ENCODE measurements around the gene ANKMY2. TPM values are rescaled to one million over a fixed set of nuclear protein-coding genes. Genes with fewer than 3 reads are reported as not detected.

The ANKMY2 gene
- total and polyA plus RNA-seq, 2 donors from 2014 or later, result 19.3 to 21.9 TPM

GRCh38 chr7:16589881-16590280 lies 55.7 kb downstream of the ANKMY2 start:
- no peak for FAIRE-seq

GRCh38 chr7:16587790-16588189 lies 57.8 kb downstream of the ANKMY2 start:
- intact Hi-C loops (cut with DNase I), result no loop called here
- no peak overlapping the region for H3K4me3 ChIP-seq (ENCODE audit: low read length in 3 of 3)
- H3K27me3 ChIP-seq (ENCODE audit: control insufficient read depth, insufficient read depth, low read length), result no peaks in the 10 kb centered on the region
- no peak overlapping the region for H3K27ac ChIP-seq (ENCODE audit: low read depth in 2 of 2, low read length in 2 of 2)
- H3K4me1 ChIP-seq (ENCODE audit: control insufficient read depth in 2 of 3, insufficient read depth in 2 of 3, low read depth in 1 of 3, low read length in 3 of 3), result no peaks in the 10 kb centered on the region
- no peak for DNase-seq
- H3K9ac ChIP-seq (ENCODE audit: low read length in 3 of 3), result no peak overlapping the region
- no peaks in the 10 kb centered on the region for H3K36me3 ChIP-seq (ENCODE audit: control insufficient read depth in 2 of 3, insufficient read depth in 3 of 3, low read length in 3 of 3)
- TF ChIP-seq, protein P1, sequence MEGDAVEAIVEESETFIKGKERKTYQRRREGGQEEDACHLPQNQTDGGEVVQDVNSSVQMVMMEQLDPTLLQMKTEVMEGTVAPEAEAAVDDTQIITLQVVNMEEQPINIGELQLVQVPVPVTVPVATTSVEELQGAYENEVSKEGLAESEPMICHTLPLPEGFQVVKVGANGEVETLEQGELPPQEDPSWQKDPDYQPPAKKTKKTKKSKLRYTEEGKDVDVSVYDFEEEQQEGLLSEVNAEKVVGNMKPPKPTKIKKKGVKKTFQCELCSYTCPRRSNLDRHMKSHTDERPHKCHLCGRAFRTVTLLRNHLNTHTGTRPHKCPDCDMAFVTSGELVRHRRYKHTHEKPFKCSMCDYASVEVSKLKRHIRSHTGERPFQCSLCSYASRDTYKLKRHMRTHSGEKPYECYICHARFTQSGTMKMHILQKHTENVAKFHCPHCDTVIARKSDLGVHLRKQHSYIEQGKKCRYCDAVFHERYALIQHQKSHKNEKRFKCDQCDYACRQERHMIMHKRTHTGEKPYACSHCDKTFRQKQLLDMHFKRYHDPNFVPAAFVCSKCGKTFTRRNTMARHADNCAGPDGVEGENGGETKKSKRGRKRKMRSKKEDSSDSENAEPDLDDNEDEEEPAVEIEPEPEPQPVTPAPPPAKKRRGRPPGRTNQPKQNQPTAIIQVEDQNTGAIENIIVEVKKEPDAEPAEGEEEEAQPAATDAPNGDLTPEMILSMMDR (IDR thresholded peaks at IDR 0.05; ENCODE audit: borderline replicate concordance, extremely low read depth, insufficient read depth), result no peak
- FAIRE-seq, result no peak
- no peaks in the 10 kb centered on the region for H3K9me3 ChIP-seq (ENCODE audit: control insufficient read depth in 2 of 3, insufficient read depth in 1 of 3, low read length in 3 of 3)

More at GRCh38 chr7:16589881-16590280, 55.7 kb downstream of the ANKMY2 start:
- no peak overlapping the region for H3K27ac ChIP-seq (ENCODE audit: low read depth in 2 of 2, low read length in 2 of 2)
- TF ChIP-seq, protein P1 (IDR thresholded peaks at IDR 0.05; ENCODE audit: borderline replicate concordance, extremely low read depth, insufficient read depth), result no peak
- no peaks in the 10 kb centered on the region for H3K27me3 ChIP-seq (ENCODE audit: control insufficient read depth, insufficient read depth, low read length)
- no peaks in the 10 kb centered on the region for H3K9me3 ChIP-seq (ENCODE audit: control insufficient read depth in 2 of 3, insufficient read depth in 1 of 3, low read length in 3 of 3)
- no peak overlapping the region for H3K4me3 ChIP-seq (ENCODE audit: low read length in 3 of 3)
- H3K36me3 ChIP-seq (ENCODE audit: control insufficient read depth in 2 of 3, insufficient read depth in 3 of 3, low read length in 3 of 3), result no peaks in the 10 kb centered on the region
- H3K4me1 ChIP-seq (ENCODE audit: control insufficient read depth in 2 of 3, insufficient read depth in 2 of 3, low read depth in 1 of 3, low read length in 3 of 3), result no peaks in the 10 kb centered on the region
- DNase-seq, result no peak
- intact Hi-C loops (cut with DNase I), result no loop called here
- no peak overlapping the region for H3K9ac ChIP-seq (ENCODE audit: low read length in 3 of 3)

DNA sequence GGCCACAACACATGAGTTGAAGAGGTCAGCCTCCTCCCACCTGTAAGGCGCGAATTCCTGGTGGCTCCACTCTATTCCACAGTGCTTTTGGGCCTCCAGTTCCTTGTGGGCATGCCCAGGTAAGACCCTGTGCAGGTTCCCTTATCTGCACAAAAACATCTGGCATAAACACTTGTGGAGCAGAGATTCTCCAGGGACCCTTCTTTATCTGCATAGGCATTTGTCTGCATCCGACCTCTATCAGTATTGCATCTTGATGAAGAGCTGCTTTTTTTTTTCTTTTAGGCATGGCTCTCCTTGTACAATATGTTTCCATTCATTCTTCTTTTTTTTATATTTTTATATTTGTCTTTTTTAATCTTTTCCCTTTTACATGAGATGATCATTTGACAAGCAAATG lies 58.4 kb downstream of the ANKMY2 start:
- Histone ChIP-seq H3K27ac (ENCODE audit: low read depth in 2 of 2, low read length in 2 of 2) (no peak overlapping the region), H3K9me3 (ENCODE audit: control insufficient read depth in 2 of 3, insufficient read depth in 1 of 3, low read length in 3 of 3) (no peaks in the 10 kb centered on the region), H3K9ac (ENCODE audit: low read length in 3 of 3) (no peak overlapping the region), H3K36me3 (ENCODE audit: control insufficient read depth in 2 of 3, insufficient read depth in 3 of 3, low read length in 3 of 3) (no peaks in the 10 kb centered on the region), H3K27me3 (ENCODE audit: control insufficient read depth, insufficient read depth, low read length) (no peaks in the 10 kb centered on the region), H3K4me3 (ENCODE audit: low read length in 3 of 3) (no peak overlapping the region), H3K4me1 (ENCODE audit: control insufficient read depth in 2 of 3, insufficient read depth in 2 of 3, low read depth in 1 of 3, low read length in 3 of 3) (no peaks in the 10 kb centered on the region)
- TF ChIP-seq, protein P1 (IDR thresholded peaks at IDR 0.05; ENCODE audit: borderline replicate concordance, extremely low read depth, insufficient read depth), result no peak
- DNase-seq, result no peak
- FAIRE-seq, result no peak
- intact Hi-C loops (cut with DNase I), result no loop called here
